Right atrium auricular region (tissue), 2 donors: ENCODE results near the gene IL12RB1. TPM values are rescaled to one million over a fixed set of nuclear protein-coding genes. Genes with fewer than 3 reads are reported as not detected.

Source experiments
- DNase-seq: peaks from one replicate; pipeline ENCODE4 v3.0.0-alpha.2; 2019; ENCODE audit warnings: low spot score
- H3K27ac ChIP-seq, 2 donors: fragments of 200-600 bp; sonication (generic); 1 replicate in 1 of 2; 2 replicates in 1 of 2; pipeline ENCODE4 v1.5.1; 2016 to 2019
- H3K27me3 ChIP-seq, 2 donors: fragments of 200-600 bp; sonication (generic); one replicate each; pipeline versions ENCODE4 v1.5.1 to v1.6.0; 2017 to 2019
- H3K36me3 ChIP-seq: fragments of 200-600 bp; sonication (generic); one replicate; pipeline ENCODE4 v1.5.1; 2016
- H3K4me1 ChIP-seq, 2 donors: fragments of 200-600 bp; sonication (generic); one replicate each; pipeline versions ENCODE4 v1.5.1 to v1.6.0; 2017 to 2019
- H3K4me3 ChIP-seq, 2 donors: fragments of 200-600 bp; sonication (generic); 1 replicate in 1 of 2; 2 replicates in 1 of 2; pipeline ENCODE4 v1.5.1; 2017 to 2019; ENCODE audit warnings: mild to moderate bottlenecking in 1 of 2, moderate library complexity in 1 of 2
- H3K9me3 ChIP-seq, 2 donors: fragments of 200-600 bp; sonication (generic); one replicate each; pipeline ENCODE4 v1.5.1; 2019
- CTCF ChIP-seq, 2 donors: fragments of 200-600 bp; sonication (generic); IDR thresholded peaks; one replicate each; pipeline ENCODE4 v1.5.1; 2019; ENCODE audit warnings: antibody characterized with exemption in 2 of 2
- total RNA-seq, 2 donors: library from RNA; depleted of rRNA; stranded (reverse); fragments of >200 nt; gene quantifications; one replicate each; pipeline ENCODE4 v1.1.0, GENCODE V29; 2016

Gene IL12RB1
- total RNA-seq, 2 donors from 2014 or later: 0.22 to 0.75 TPM

GRCh38 chr19:18021121-18021755 lies 65.5 kb downstream of the IL12RB1 start:
- TF ChIP-seq CTCF (IDR thresholded peaks at IDR 0.05): no peak
- H3K27me3 ChIP-seq: no peaks in the 10 kb centered on the region
- no peaks in the 10 kb centered on the region for H3K9me3 ChIP-seq
- no peaks in the 10 kb centered on the region for H3K36me3 ChIP-seq
- H3K4me1 ChIP-seq: peaks cover 0 to 86% of the 10 kb centered on the region in 2 donors
- peak; percentile 93 for DNase-seq
- peak overlapping the region; percentile 91 to 93 for H3K27ac ChIP-seq
- H3K4me3 ChIP-seq: no peak overlapping the region

- Histone ChIP-seq H3K27me3 (no peaks in the 10 kb centered on the region), H3K4me1 (peaks cover 0 to 87% of the 10 kb centered on the region in 2 donors), H3K4me3 (no peak overlapping the region), H3K9me3 (no peaks in the 10 kb centered on the region), H3K27ac (peak overlapping the region; percentile 91 to 93), H3K36me3 (no peaks in the 10 kb centered on the region)
- TF ChIP-seq CTCF (IDR thresholded peaks at IDR 0.05): peak in 1 of 2 donors; percentile 31
- peak; percentile 96 for DNase-seq
These were observed 66.3 kb downstream of the IL12RB1 start for GRCh38 chr19:18020212-18021085.

- DNase-seq: peak; percentile 74
- H3K9me3 ChIP-seq: no peaks in the 10 kb centered on the region
- peak overlapping the region; percentile 91 to 93 for H3K27ac ChIP-seq
- peaks cover 25% of the 10 kb centered on the region for H3K36me3 ChIP-seq
- peaks cover 0 to 80% of the 10 kb centered on the region in 2 donors for H3K4me1 ChIP-seq
- no peak overlapping the region for H3K4me3 ChIP-seq
- TF ChIP-seq CTCF (IDR thresholded peaks at IDR 0.05): no peak
- no peaks in the 10 kb centered on the region for H3K27me3 ChIP-seq
These were observed 69.3 kb downstream of the IL12RB1 start for GRCh38 chr19:18017275-18018083.

- TF ChIP-seq CTCF (IDR thresholded peaks at IDR 0.05): no peak
- H3K27ac ChIP-seq: peak overlapping the region; percentile 91 to 93
- H3K27me3 ChIP-seq: no peaks in the 10 kb centered on the region
- peaks cover 0 to 73% of the 10 kb centered on the region in 2 donors for H3K4me1 ChIP-seq
- no peaks in the 10 kb centered on the region for H3K9me3 ChIP-seq
- H3K4me3 ChIP-seq: no peak overlapping the region
- DNase-seq: no peak
- peaks cover 35% of the 10 kb centered on the region for H3K36me3 ChIP-seq
These were observed 70.4 kb downstream of the IL12RB1 start for GRCh38 chr19:18016209-18016910.

GRCh38 chr19:18014197-18014596 lies 72.5 kb downstream of the IL12RB1 start:
- TF ChIP-seq CTCF (IDR thresholded peaks at IDR 0.05): no peak
- H3K4me3 ChIP-seq: no peak overlapping the region

More at GRCh38 chr19:18014197-18014596, 72.5 kb downstream of the IL12RB1 start:
- DNase-seq: no peak
- Histone ChIP-seq H3K27ac (peak overlapping the region; percentile 56 to 93), H3K36me3 (peaks cover 56% of the 10 kb centered on the region), H3K4me1 (peaks cover 0 to 67% of the 10 kb centered on the region in 2 donors), H3K27me3 (no peaks in the 10 kb centered on the region), H3K9me3 (no peaks in the 10 kb centered on the region)
